ENCODE results near the gene ARHGAP15.

The ARHGAP15 gene

GRCh38 chr2:143192106-143192505 lies 62.9 kb downstream of the ARHGAP15 start:
- TF ChIP-seq CTCF (IDR thresholded peaks at IDR 0.05; ENCODE audit: low read depth, low read length): no peak
- H3K4me1 ChIP-seq: no peaks in the 10 kb centered on the region
- H3K4me3 ChIP-seq (ENCODE audit: low read depth, low read length): no peak overlapping the region
- H3K36me3 ChIP-seq: no peaks in the 10 kb centered on the region
- no peaks in the 10 kb centered on the region for H3K27me3 ChIP-seq
- DNase-seq: no peak
- H3K9me3 ChIP-seq: no peaks in the 10 kb centered on the region

DNA sequence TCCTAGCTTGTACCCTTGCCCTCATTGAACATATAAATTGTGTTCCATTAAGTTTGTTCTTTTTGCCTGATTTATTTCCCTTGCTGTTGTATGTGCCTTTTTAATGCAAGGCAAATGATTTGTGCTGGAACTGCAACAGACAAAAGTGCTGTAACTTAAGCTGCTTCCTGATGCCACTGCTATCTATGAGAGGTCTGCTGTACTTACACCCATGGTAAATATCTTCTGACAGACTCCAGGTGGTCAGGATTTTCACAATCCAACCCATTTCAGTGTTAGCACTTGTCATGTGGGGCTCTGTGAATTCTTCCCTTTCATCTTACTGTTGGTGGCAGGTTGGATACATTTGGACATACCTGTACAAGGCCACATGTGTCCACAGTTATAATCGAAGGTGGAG lies 63.5 kb downstream of the ARHGAP15 start:
- no peaks in the 10 kb centered on the region for H3K9me3 ChIP-seq
- no peaks in the 10 kb centered on the region for H3K4me1 ChIP-seq
- no peaks in the 10 kb centered on the region for H3K27me3 ChIP-seq
- no peak overlapping the region for H3K4me3 ChIP-seq (ENCODE audit: low read depth, low read length)
- no peaks in the 10 kb centered on the region for H3K36me3 ChIP-seq
- no peak for TF ChIP-seq CTCF (IDR thresholded peaks at IDR 0.05; ENCODE audit: low read depth, low read length)
- DNase-seq: no peak

- Histone ChIP-seq H3K4me3 (ENCODE audit: low read depth, low read length) (no peak overlapping the region), H3K27me3 (no peaks in the 10 kb centered on the region), H3K9me3 (no peaks in the 10 kb centered on the region), H3K36me3 (no peaks in the 10 kb centered on the region), H3K4me1 (no peaks in the 10 kb centered on the region)
- DNase-seq: no peak
- no peak for TF ChIP-seq CTCF (IDR thresholded peaks at IDR 0.05; ENCODE audit: low read depth, low read length)
Observed at GRCh38 chr2:143193121-143193520, 63.9 kb downstream of the ARHGAP15 start.

GRCh38 chr2:143195511-143195910 lies 66.3 kb downstream of the ARHGAP15 start:
- Histone ChIP-seq H3K27me3 (no peaks in the 10 kb centered on the region), H3K4me1 (no peaks in the 10 kb centered on the region), H3K9me3 (no peaks in the 10 kb centered on the region), H3K4me3 (ENCODE audit: low read depth, low read length) (no peak overlapping the region), H3K36me3 (no peaks in the 10 kb centered on the region)
- DNase-seq: no peak
- no peak for TF ChIP-seq CTCF (IDR thresholded peaks at IDR 0.05; ENCODE audit: low read depth, low read length)

DNA sequence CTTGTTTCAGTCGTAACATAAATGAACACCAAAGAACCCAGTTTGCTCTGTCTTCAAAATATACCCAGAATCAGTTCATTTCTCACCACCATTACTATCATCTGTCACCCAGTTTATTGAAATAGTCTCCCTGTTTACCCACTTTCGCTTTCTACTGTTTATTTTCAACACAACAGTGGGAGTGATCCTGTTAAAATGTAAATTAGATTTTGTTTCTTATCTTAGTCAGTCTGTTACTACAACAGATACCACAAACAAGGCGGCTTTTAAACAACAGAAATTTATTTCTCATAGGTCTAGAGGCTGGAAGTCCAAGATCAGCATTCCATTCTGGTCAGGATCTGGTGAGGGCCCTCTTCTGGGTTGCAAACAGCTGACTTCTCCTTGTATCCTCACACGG lies 74.8 kb downstream of the ARHGAP15 start:
- Histone ChIP-seq H3K27me3 (no peaks in the 10 kb centered on the region), H3K4me1 (no peaks in the 10 kb centered on the region), H3K4me3 (ENCODE audit: low read depth, low read length) (no peak overlapping the region), H3K9me3 (no peaks in the 10 kb centered on the region), H3K36me3 (no peaks in the 10 kb centered on the region)
- no peak for DNase-seq
- no peak for TF ChIP-seq CTCF (IDR thresholded peaks at IDR 0.05; ENCODE audit: low read depth, low read length)

DNA sequence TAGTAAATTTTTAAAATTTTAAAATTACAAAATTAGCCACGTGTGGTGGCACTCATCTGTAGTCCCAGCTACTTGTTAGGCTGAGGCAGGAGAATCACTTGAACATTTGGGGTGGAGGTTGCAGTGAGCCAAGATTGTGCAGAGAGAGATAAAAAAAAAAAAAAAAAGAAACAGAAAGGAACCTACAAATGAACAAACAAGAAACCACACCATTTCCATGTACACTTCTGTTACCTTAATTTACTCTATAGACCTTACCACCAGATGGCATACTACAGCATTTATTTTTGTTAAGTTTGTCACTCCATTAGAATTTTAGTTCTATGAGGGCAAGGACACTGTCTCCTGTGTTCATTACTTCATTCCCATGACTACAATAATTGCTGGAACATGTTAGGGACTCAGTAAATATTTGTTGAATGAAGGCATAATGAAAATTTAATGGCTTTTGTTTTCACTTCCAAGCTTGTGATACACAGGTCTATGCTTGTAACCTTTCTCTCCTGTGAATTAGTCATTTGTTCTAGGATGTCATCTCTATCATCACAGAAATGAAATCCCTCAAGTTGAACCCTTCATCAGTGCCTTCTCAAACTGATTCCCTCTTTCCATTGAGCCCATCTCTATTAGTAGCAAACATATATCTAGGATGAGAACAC lies 76.0 kb downstream of the ARHGAP15 start:
- Histone ChIP-seq H3K4me3 (ENCODE audit: low read depth, low read length) (no peak overlapping the region), H3K27me3 (no peaks in the 10 kb centered on the region), H3K4me1 (peaks cover 3% of the 10 kb centered on the region), H3K36me3 (no peaks in the 10 kb centered on the region), H3K9me3 (no peaks in the 10 kb centered on the region)
- DNase-seq: no peak
- 0 out of 2 replicates have a peak, but pooled peaks have one; percentile 9 for TF ChIP-seq CTCF (IDR thresholded peaks at IDR 0.05; ENCODE audit: low read depth, low read length)
